Vagina (tissue), 2 donors: ENCODE results near the gene URM1. TPM values are rescaled to one million over a fixed set of nuclear protein-coding genes. Genes with fewer than 3 reads are reported as not detected.

ENCODE experiments used
- DNase-seq, 2 donors: peaks; one replicate each; pipeline ENCODE4 v3.0.0-alpha.2; 2017; ENCODE audit errors: extremely low spot score in 2 of 2
- H3K27ac ChIP-seq: fragments of 200-600 bp; sonication (generic); one replicate; pipeline ENCODE4 v1.5.1; 2019
- H3K27me3 ChIP-seq: fragments of 200-600 bp; sonication (generic); one replicate; pipeline ENCODE4 v1.5.1; 2019
- H3K36me3 ChIP-seq, 2 donors: fragments of 200-600 bp; sonication (generic); one replicate each; pipeline ENCODE4 v1.5.1; 2017 to 2019
- H3K4me1 ChIP-seq: fragments of 200-600 bp; sonication (generic); one replicate; pipeline ENCODE4 v1.5.1; 2019
- H3K4me3 ChIP-seq, 2 donors: fragments of 200-600 bp; sonication (generic); 1 replicate in 1 of 2; 2 replicates in 1 of 2; pipeline ENCODE4 v1.5.1; 2016 to 2019
- H3K9me3 ChIP-seq: fragments of 200-600 bp; sonication (generic); one replicate; pipeline ENCODE4 v1.5.1; 2019
- CTCF ChIP-seq, 3 experiments: fragments of 450-650 bp in 2 of 3; fragments of 200-600 bp in 1 of 3; sonication (generic) in 1 of 3; IDR thresholded peaks; one replicate each; pipeline ENCODE4 v1.5.1; 2017 to 2019; ENCODE audit warnings: antibody characterized with exemption in 3 of 3, mild to moderate bottlenecking in 2 of 3, moderate library complexity in 2 of 3
- POLR2A ChIP-seq, 2 donors: fragments of 450-650 bp; IDR thresholded peaks; one replicate each; pipeline ENCODE4 v1.6.1; 2017; ENCODE audit warnings: antibody characterized with exemption in 2 of 2, mild to moderate bottlenecking in 2 of 2, moderate library complexity in 2 of 2
- POLR2AphosphoS5 ChIP-seq, 2 donors: sonication (generic); formaldehyde crosslinking; IDR thresholded peaks; one replicate each; pipeline ENCODE4 v1.9.0; 2017; ENCODE audit warnings: antibody characterized with exemption in 2 of 2, mild to moderate bottlenecking in 2 of 2, low read depth in 1 of 2; ENCODE audit not compliant: insufficient read depth in 1 of 2
- intact Hi-C: fragments of 100-400 bp; cut with DNase I; formaldehyde crosslinking; loops from one replicate; pipeline ENCODE4 v1.15.1; 2023
- total RNA-seq: library from RNA; depleted of rRNA; stranded (reverse); fragments of >200 nt; gene quantifications from one replicate; pipeline ENCODE4 v1.2.3, GENCODE V29; 2016

Gene URM1
- total RNA-seq, 1 donor from 2014 or later = 15.2 TPM

GRCh38 chr9:128369024-128369706 lies 2.0 kb upstream of the URM1 start:
- Histone ChIP-seq H3K4me1 (peaks cover 50% of the 10 kb centered on the region), H3K4me3 (no peak overlapping the region), H3K27me3 (no peaks in the 10 kb centered on the region), H3K27ac (no peak overlapping the region), H3K9me3 (no peaks in the 10 kb centered on the region), H3K36me3 (peaks cover 0 to 7% of the 10 kb centered on the region in 2 donors)
- DNase-seq = no peak
- no peak for TF ChIP-seq CTCF (IDR thresholded peaks at IDR 0.05)
- no peak for TF ChIP-seq POLR2AphosphoS5 (IDR thresholded peaks at IDR 0.05; ENCODE audit: insufficient read depth in 1 of 2, low read depth in 1 of 2)
- no peak for TF ChIP-seq POLR2A (IDR thresholded peaks at IDR 0.05)
- intact Hi-C loops = loop anchor here (10.0 kb wide), 1 partner anchor 46 kb away; no protein-coding TSS in a partner anchor

- intact Hi-C loops = no loop called here
- Histone ChIP-seq H3K36me3 (peaks cover 0 to 7% of the 10 kb centered on the region in 2 donors), H3K4me3 (peak overlapping the region; percentile 85 to 88), H3K27ac (peak overlapping the region; percentile 88), H3K27me3 (no peaks in the 10 kb centered on the region), H3K4me1 (peaks cover 38% of the 10 kb centered on the region), H3K9me3 (no peaks in the 10 kb centered on the region)
- TF ChIP-seq POLR2AphosphoS5 (IDR thresholded peaks at IDR 0.05; ENCODE audit: insufficient read depth in 1 of 2, low read depth in 1 of 2) = no peak
- no peak for TF ChIP-seq POLR2A (IDR thresholded peaks at IDR 0.05)
- TF ChIP-seq CTCF (IDR thresholded peaks at IDR 0.05) = no peak
- DNase-seq = no peak
Measured at GRCh38 chr9:128370367-128370751, 815 bp upstream of the URM1 start.

- Histone ChIP-seq H3K27me3 (no peaks in the 10 kb centered on the region), H3K4me3 (peak overlapping the region; percentile 85 to 88), H3K36me3 (peaks cover 0 to 7% of the 10 kb centered on the region in 2 donors), H3K4me1 (peaks cover 36% of the 10 kb centered on the region), H3K9me3 (no peaks in the 10 kb centered on the region), H3K27ac (peak overlapping the region; percentile 88)
- TF ChIP-seq POLR2AphosphoS5 (IDR thresholded peaks at IDR 0.05; ENCODE audit: insufficient read depth in 1 of 2, low read depth in 1 of 2) (no peak), POLR2A (IDR thresholded peaks at IDR 0.05) (no peak), CTCF (IDR thresholded peaks at IDR 0.05) (no peak)
- DNase-seq = no peak
- intact Hi-C loops = no loop called here
Measured at GRCh38 chr9:128371630-128372117, 500 bp downstream of the URM1 start.

- DNase-seq = no peak
- peaks cover 0 to 7% of the 10 kb centered on the region in 2 donors for H3K36me3 ChIP-seq
- intact Hi-C loops = no loop called here
- peak overlapping the region; percentile 88 for H3K27ac ChIP-seq
- H3K27me3 ChIP-seq = no peaks in the 10 kb centered on the region
- peak overlapping the region; percentile 85 to 88 for H3K4me3 ChIP-seq
- peaks cover 36% of the 10 kb centered on the region for H3K4me1 ChIP-seq
- no peaks in the 10 kb centered on the region for H3K9me3 ChIP-seq
- TF ChIP-seq CTCF (IDR thresholded peaks at IDR 0.05) (no peak), POLR2AphosphoS5 (IDR thresholded peaks at IDR 0.05; ENCODE audit: insufficient read depth in 1 of 2, low read depth in 1 of 2) (no peak), POLR2A (IDR thresholded peaks at IDR 0.05) (no peak)
Measured at GRCh38 chr9:128372188-128372641, 1.0 kb downstream of the URM1 start.

GRCh38 chr9:128372784-128373183 lies 1.6 kb downstream of the URM1 start:
- Histone ChIP-seq H3K4me1 (peaks cover 36% of the 10 kb centered on the region), H3K9me3 (no peaks in the 10 kb centered on the region), H3K27me3 (no peaks in the 10 kb centered on the region), H3K27ac (no peak overlapping the region), H3K36me3 (peaks cover 0 to 13% of the 10 kb centered on the region in 2 donors), H3K4me3 (no peak overlapping the region)
- intact Hi-C loops = no loop called here
- no peak for TF ChIP-seq POLR2A (IDR thresholded peaks at IDR 0.05)
- TF ChIP-seq POLR2AphosphoS5 (IDR thresholded peaks at IDR 0.05; ENCODE audit: insufficient read depth in 1 of 2, low read depth in 1 of 2) = no peak
- TF ChIP-seq CTCF (IDR thresholded peaks at IDR 0.05) = no peak
- no peak for DNase-seq
